ENCODE results near the gene AKR1E2.

Gene AKR1E2

GRCh38 chr10:4847561-4848355, 21.8 kb downstream of the AKR1E2 start:
- no peak overlapping the region for H3K27ac Mint-ChIP-seq
- H3K27me3 Mint-ChIP-seq, result peaks cover 8% of the 10 kb centered on the region
- H3K4me1 Mint-ChIP-seq, result peaks cover 21% of the 10 kb centered on the region
- H3K36me3 Mint-ChIP-seq, result no peaks in the 10 kb centered on the region
- H3K4me3 Mint-ChIP-seq, result no peak overlapping the region
- peak; percentile 25 for ATAC-seq
- H3K9me3 Mint-ChIP-seq, result no peaks in the 10 kb centered on the region

- ATAC-seq, result peak; percentile 69
Measured at GRCh38 chr10:4848356-4849041, 22.5 kb downstream of the AKR1E2 start.

GRCh38 chr10:4849042-4849402, 23.0 kb downstream of the AKR1E2 start:
- no peaks in the 10 kb centered on the region for H3K36me3 Mint-ChIP-seq
- no peaks in the 10 kb centered on the region for H3K9me3 Mint-ChIP-seq
- peak overlapping the region; percentile 13 for H3K4me3 Mint-ChIP-seq
- peaks cover 8% of the 10 kb centered on the region for H3K27me3 Mint-ChIP-seq
- ATAC-seq, result no peak
- peak overlapping the region; percentile 18 for H3K27ac Mint-ChIP-seq
- H3K4me1 Mint-ChIP-seq, result peaks cover 21% of the 10 kb centered on the region

More at GRCh38 chr10:4848356-4849041, 22.5 kb downstream of the AKR1E2 start:
- peaks cover 21% of the 10 kb centered on the region for H3K4me1 Mint-ChIP-seq
- H3K9me3 Mint-ChIP-seq, result no peaks in the 10 kb centered on the region
- no peaks in the 10 kb centered on the region for H3K36me3 Mint-ChIP-seq
- H3K27me3 Mint-ChIP-seq, result peaks cover 8% of the 10 kb centered on the region
- peak overlapping the region; percentile 18 for H3K27ac Mint-ChIP-seq
- H3K4me3 Mint-ChIP-seq, result peak overlapping the region; percentile 13

DNA sequence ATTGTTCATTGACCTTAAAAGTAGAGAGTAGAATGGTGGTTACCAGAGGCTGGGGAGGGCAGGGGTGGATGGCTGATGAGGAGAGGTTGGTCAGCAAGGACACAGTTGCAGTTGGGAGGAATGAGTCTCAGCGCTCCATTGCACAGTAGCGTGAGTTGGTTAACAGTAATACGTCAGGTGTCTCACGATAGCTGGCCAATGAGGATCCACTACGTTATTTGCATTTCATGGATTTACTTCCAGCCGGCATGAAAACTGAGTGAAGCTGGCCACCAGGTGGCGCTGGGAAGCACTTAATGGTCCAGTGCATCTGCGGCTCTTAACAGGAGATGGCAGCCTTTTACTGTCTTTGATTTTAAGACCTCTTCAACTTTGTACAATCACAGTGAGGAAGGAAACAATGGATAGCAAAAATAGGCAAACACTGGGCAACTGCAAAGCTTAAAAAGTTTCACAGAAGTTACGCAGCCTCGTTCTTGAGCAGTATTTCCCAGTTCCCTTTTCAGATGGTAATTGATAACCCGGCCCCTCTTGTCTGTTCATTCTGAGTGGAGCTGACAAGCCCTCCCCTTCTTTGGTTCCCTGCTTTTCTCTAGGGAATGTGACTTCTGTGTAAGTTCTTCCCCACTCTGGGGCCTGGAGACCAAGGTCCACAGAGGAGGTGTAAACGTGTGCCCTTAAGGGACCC, 23.7 kb downstream of the AKR1E2 start:
- Mint-ChIP-seq H3K36me3 (no peaks in the 10 kb centered on the region), H3K27me3 (peaks cover 8% of the 10 kb centered on the region), H3K4me1 (peaks cover 21% of the 10 kb centered on the region), H3K9me3 (no peaks in the 10 kb centered on the region), H3K27ac (peak overlapping the region; percentile 18), H3K4me3 (no peak overlapping the region)
- ATAC-seq, result peak; percentile 73

GRCh38 chr10:4850397-4850796, 24.4 kb downstream of the AKR1E2 start:
- peaks cover 21% of the 10 kb centered on the region for H3K4me1 Mint-ChIP-seq
- ATAC-seq, result no peak
- H3K27ac Mint-ChIP-seq, result no peak overlapping the region
- H3K9me3 Mint-ChIP-seq, result no peaks in the 10 kb centered on the region
- H3K36me3 Mint-ChIP-seq, result no peaks in the 10 kb centered on the region
- peaks cover 8% of the 10 kb centered on the region for H3K27me3 Mint-ChIP-seq
- no peak overlapping the region for H3K4me3 Mint-ChIP-seq

DNA sequence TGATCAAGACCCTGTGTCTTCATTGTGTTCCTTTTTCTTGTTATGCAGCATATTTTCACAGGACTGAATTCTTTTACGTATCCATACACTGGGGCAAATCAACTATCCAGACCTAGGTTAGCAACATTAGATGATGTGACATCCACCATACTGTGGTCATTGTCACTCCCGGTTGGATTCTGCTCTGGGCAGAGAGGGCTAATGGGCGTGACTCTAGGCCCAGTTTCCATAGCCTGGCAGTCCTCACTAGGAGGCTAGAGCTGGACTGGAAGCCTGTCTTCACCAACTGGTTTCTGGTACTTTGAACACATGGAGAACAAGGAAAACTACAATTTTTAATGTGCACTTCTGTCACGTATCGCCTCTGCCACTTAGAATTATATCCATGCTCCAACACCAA, 25.2 kb downstream of the AKR1E2 start:
- H3K27me3 Mint-ChIP-seq, result peaks cover 8% of the 10 kb centered on the region
- no peaks in the 10 kb centered on the region for H3K36me3 Mint-ChIP-seq
- no peak overlapping the region for H3K27ac Mint-ChIP-seq
- H3K4me1 Mint-ChIP-seq, result peaks cover 21% of the 10 kb centered on the region
- H3K4me3 Mint-ChIP-seq, result no peak overlapping the region
- no peak for ATAC-seq
- H3K9me3 Mint-ChIP-seq, result no peaks in the 10 kb centered on the region

DNA sequence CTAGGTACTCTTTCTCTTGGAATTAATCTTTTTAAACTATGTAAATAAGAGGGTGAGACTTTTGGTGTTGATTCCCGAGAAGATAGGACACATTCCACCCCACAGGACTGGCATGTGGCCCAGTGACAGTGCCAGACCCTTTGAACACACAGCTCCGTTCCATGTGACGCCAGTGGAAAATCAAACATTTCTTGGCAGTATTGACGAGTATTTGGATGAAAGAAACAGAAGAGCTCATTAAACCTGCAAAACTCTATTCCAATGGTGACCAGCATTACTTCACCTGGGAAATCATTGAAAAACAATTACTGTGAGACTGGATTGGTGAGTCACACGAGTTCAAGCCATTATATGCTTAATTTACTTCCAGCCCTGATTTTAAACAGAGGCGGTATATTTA, 25.8 kb downstream of the AKR1E2 start:
- H3K4me3 Mint-ChIP-seq, result no peak overlapping the region
- ATAC-seq, result no peak
- no peak overlapping the region for H3K27ac Mint-ChIP-seq
- no peaks in the 10 kb centered on the region for H3K9me3 Mint-ChIP-seq
- peaks cover 8% of the 10 kb centered on the region for H3K27me3 Mint-ChIP-seq
- H3K36me3 Mint-ChIP-seq, result no peaks in the 10 kb centered on the region
- H3K4me1 Mint-ChIP-seq, result peaks cover 21% of the 10 kb centered on the region

DNA sequence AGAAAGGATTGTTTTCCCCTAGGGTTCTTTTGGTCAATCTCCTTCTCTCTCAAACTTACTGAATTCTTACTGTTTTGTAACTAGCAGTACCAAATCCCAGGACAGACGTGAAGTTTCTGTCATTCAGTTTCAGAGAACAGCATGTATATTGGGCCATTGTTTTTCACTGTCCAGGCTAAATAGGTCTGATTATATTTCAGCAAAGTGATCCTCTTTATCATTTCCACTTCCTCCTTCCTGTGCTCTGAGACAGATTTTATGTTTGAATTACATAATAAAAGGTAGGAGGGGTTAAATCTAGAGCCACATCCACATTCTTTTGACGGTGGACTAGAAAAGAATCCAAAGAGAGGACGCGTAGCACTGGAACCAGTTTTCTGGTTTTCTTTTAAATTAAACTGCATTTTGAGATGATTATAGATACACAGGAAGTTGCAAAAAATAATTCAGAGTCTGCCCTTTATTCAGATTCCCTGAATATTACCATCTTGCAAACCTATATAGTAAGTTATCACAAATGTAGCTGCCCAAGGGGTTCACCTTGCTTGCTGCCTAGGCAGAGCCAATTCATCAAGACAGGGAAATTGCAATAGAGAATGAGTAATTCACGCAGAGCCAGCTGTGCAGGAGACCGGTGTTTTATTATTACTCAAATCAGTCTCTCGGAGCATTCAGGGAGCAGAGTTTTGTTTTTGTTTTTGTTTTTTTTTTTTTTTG, 40.1 kb downstream of the AKR1E2 start:
- H3K36me3 Mint-ChIP-seq, result no peaks in the 10 kb centered on the region
- H3K27ac Mint-ChIP-seq, result no peak overlapping the region
- ATAC-seq, result no peak
- no peaks in the 10 kb centered on the region for H3K9me3 Mint-ChIP-seq
- no peaks in the 10 kb centered on the region for H3K4me1 Mint-ChIP-seq
- H3K27me3 Mint-ChIP-seq, result peaks cover 19% of the 10 kb centered on the region
- no peak overlapping the region for H3K4me3 Mint-ChIP-seq

DNA sequence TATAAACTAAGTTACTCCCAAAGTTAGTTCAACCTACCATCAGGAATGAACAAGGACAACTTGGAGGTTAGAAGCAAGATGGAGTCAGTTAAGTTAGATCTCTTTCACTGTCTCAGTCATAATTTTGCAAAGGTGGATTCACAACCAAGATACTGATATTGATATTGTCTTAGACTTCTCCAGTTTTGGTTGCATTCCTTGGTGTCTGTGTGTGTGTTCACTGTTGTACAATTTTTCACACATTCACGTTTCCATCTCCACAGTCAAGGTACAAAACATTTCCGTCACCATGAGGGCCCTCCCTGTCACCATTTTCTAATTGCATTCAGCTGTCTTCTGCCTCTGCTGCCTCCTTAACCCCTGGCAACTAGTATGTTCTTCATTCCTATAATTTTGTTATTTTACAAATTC, 41.1 kb downstream of the AKR1E2 start:
- H3K36me3 Mint-ChIP-seq, result no peaks in the 10 kb centered on the region
- no peaks in the 10 kb centered on the region for H3K9me3 Mint-ChIP-seq
- no peak for ATAC-seq
- H3K27me3 Mint-ChIP-seq, result peaks cover 9% of the 10 kb centered on the region
- H3K4me1 Mint-ChIP-seq, result no peaks in the 10 kb centered on the region
- H3K27ac Mint-ChIP-seq, result no peak overlapping the region
- no peak overlapping the region for H3K4me3 Mint-ChIP-seq

DNA sequence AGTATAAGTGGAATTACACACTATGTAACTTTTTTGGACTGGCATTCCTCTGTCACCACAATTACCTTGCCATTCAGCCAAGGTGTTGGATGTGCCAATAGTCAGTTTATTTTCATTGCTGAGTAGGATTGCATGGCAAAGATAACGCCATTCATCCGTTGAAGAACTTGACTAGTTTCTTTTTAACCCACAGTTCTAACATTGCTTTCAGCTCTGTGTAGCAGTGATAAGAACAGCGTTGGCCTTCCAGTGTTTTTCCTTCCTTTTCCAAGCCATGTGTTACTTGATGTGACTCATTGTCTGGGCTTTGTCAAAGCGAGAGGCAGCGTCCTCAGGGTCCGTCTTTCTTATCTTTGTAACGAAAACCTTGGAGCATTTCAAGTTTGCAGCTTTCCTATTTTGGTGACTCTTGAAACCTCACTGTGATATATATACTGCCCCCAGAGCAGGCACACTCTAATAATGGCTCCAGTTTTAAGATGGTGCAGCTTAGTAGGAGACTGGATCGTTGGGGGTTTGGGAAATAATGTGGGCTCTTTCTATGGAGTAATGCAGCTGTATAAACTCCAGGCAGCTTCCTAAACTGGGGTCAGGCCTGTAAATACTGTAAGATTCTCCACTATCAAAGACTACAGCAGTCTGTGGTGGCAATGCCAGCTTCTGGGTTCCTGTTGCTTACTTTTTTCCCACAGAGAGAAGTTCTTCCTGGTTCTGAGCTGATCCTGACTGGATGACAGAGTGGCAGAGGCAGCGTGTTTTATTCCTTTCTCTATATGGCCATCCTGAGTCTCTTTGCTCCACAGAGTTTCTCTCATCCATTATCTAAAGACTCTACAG, 41.7 kb downstream of the AKR1E2 start:
- no peaks in the 10 kb centered on the region for H3K36me3 Mint-ChIP-seq
- no peak overlapping the region for H3K27ac Mint-ChIP-seq
- no peak for ATAC-seq
- no peaks in the 10 kb centered on the region for H3K9me3 Mint-ChIP-seq
- no peaks in the 10 kb centered on the region for H3K4me1 Mint-ChIP-seq
- peaks cover 2% of the 10 kb centered on the region for H3K27me3 Mint-ChIP-seq
- no peak overlapping the region for H3K4me3 Mint-ChIP-seq

GRCh38 chr10:4868357-4868657, 42.3 kb downstream of the AKR1E2 start:
- H3K27ac Mint-ChIP-seq, result no peak overlapping the region
- H3K4me3 Mint-ChIP-seq, result no peak overlapping the region
- H3K4me1 Mint-ChIP-seq, result no peaks in the 10 kb centered on the region
- no peaks in the 10 kb centered on the region for H3K36me3 Mint-ChIP-seq
- no peak for ATAC-seq
- peaks cover under 1% of the 10 kb centered on the region for H3K27me3 Mint-ChIP-seq
- no peaks in the 10 kb centered on the region for H3K9me3 Mint-ChIP-seq

DNA sequence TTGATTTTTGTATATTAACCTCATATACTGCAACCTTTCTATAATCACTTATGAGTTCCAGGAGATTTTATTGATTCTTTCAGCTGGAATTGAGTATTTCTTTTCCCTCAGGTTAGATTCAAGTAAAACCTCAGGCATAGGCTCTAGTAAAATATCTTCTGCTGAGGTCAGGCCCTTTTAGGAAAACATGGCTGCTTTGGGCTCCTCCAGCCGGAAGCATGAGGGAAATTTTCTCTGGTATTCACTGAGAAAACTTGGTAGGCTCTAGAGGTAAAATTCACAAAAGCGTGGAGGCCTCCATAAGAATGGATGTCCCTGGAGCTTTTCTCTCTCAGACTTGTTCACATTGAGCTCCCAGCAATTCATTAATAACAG, 56.7 kb downstream of the AKR1E2 start:
- Mint-ChIP-seq H3K4me3 (no peak overlapping the region), H3K27me3 (peaks cover 35% of the 10 kb centered on the region), H3K9me3 (no peaks in the 10 kb centered on the region), H3K27ac (no peak overlapping the region), H3K36me3 (no peaks in the 10 kb centered on the region), H3K4me1 (peaks cover 7% of the 10 kb centered on the region)
- ATAC-seq, result no peak

GRCh38 chr10:4883079-4883739, 57.2 kb downstream of the AKR1E2 start:
- Mint-ChIP-seq H3K9me3 (no peaks in the 10 kb centered on the region), H3K4me3 (no peak overlapping the region), H3K36me3 (no peaks in the 10 kb centered on the region), H3K4me1 (peaks cover 10% of the 10 kb centered on the region), H3K27me3 (peaks cover 39% of the 10 kb centered on the region), H3K27ac (no peak overlapping the region)
- no peak for ATAC-seq

- no peak overlapping the region for H3K4me3 Mint-ChIP-seq
- H3K36me3 Mint-ChIP-seq, result no peaks in the 10 kb centered on the region
- no peak for ATAC-seq
- no peak overlapping the region for H3K27ac Mint-ChIP-seq
- H3K4me1 Mint-ChIP-seq, result peaks cover 10% of the 10 kb centered on the region
- no peaks in the 10 kb centered on the region for H3K9me3 Mint-ChIP-seq
- peaks cover 39% of the 10 kb centered on the region for H3K27me3 Mint-ChIP-seq
Measured at GRCh38 chr10:4885162-4885561, 59.2 kb downstream of the AKR1E2 start.

Data from stimulated activated memory B cell treated with anti-CD40 and anti-IgM and Interleukin-4, amounts not matched to agents 10 μg/mL and 1 μg/mL and 100 μg/mL, for 72 hours (primary cell).